ENCODE results near the gene BPIFB1. TPM values are rescaled to one million over a fixed set of nuclear protein-coding genes. Genes with fewer than 3 reads are reported as not detected.
A peak's percentile ranks its signal among the peaks of the same experiment; 100 is the strongest.

The BPIFB1 gene
- total RNA-seq, 2 donors from 2014 or later = not detected

- no peak for ATAC-seq (replicated peaks in 1 of 2)
- Mint-ChIP-seq H3K9me3 (no peaks in the 10 kb centered on the region), H3K4me3 (no peak overlapping the region), H3K4me1 (ENCODE audit: low read depth) (no peaks in the 10 kb centered on the region), H3K36me3 (ENCODE audit: insufficient read depth in 2 of 2) (no peaks in the 10 kb centered on the region), H3K27me3 (ENCODE audit: low read depth) (peaks cover 10% of the 10 kb centered on the region), H3K27ac (no peak overlapping the region)
- DNase-seq = no peak
Measured at GRCh38 chr20:33290852-33291251, 7.8 kb downstream of the BPIFB1 start.

DNA sequence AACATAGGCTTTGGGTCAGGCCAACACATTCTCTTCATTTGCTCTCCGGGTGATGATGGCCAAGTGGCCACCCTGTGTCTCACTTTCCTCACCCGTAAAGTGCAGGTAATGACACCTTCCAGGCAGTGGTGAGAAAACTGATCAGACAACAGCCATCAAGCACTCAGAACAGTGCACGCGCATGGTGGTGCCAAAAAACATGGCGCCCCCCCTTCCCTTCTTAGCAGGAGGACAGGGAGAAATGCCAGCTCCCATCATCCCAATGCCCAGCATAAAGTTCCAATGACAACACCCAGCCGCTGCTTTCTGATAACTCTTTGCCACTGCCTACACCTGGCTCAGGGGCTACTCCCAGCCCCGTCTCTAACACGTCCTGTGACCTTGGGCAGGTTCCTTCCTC is 8.4 kb downstream of the BPIFB1 start:
- no peaks in the 10 kb centered on the region for H3K4me1 Mint-ChIP-seq (ENCODE audit: low read depth)
- DNase-seq = no peak
- no peaks in the 10 kb centered on the region for H3K9me3 Mint-ChIP-seq
- no peak overlapping the region for H3K27ac Mint-ChIP-seq
- no peak overlapping the region for H3K4me3 Mint-ChIP-seq
- peaks cover 10% of the 10 kb centered on the region for H3K27me3 Mint-ChIP-seq (ENCODE audit: low read depth)
- no peaks in the 10 kb centered on the region for H3K36me3 Mint-ChIP-seq (ENCODE audit: insufficient read depth in 2 of 2)
- peak in 1 of 2 donors; percentile 20 for ATAC-seq (replicated peaks in 1 of 2)

GRCh38 chr20:33291830-33292355 is 8.9 kb downstream of the BPIFB1 start:
- Mint-ChIP-seq H3K9me3 (no peaks in the 10 kb centered on the region), H3K36me3 (ENCODE audit: insufficient read depth in 2 of 2) (no peaks in the 10 kb centered on the region), H3K4me3 (no peak overlapping the region), H3K27ac (no peak overlapping the region), H3K27me3 (ENCODE audit: low read depth) (peaks cover 10% of the 10 kb centered on the region), H3K4me1 (ENCODE audit: low read depth) (no peaks in the 10 kb centered on the region)
- DNase-seq (peak; percentile 64 to 76), ATAC-seq (replicated peaks in 1 of 2) (peak; percentile 20 to 53)

DNA sequence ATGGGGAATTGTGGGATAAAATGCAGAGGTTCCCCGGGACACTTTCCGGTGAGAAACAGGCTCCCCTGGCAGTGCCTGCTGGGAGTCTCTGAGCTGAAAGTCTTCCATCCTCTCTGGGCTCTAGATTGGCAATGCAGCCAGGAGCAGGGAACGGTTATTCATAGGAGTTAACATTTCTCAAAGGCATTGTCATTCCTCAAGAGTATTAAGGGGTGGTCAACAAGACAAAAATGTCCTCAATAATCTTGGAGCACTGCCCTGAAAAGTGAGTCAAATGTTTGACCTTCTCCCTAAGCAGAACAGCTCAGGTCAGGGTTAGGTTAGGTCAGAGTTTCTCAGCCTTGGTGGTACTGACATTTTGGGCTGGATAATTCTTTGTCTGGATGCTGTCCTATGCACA is 13.2 kb downstream of the BPIFB1 start:
- DNase-seq (no peak), ATAC-seq (replicated peaks in 1 of 2) (no peak)
- Mint-ChIP-seq H3K4me1 (ENCODE audit: low read depth) (no peaks in the 10 kb centered on the region), H3K9me3 (no peaks in the 10 kb centered on the region), H3K27ac (no peak overlapping the region), H3K27me3 (ENCODE audit: low read depth) (peaks cover 20% of the 10 kb centered on the region), H3K36me3 (ENCODE audit: insufficient read depth in 2 of 2) (no peaks in the 10 kb centered on the region), H3K4me3 (no peak overlapping the region)

GRCh38 chr20:33298391-33298790 is 15.4 kb downstream of the BPIFB1 start:
- ATAC-seq (replicated peaks in 1 of 2) (no peak), DNase-seq (no peak)
- Mint-ChIP-seq H3K9me3 (no peaks in the 10 kb centered on the region), H3K4me1 (ENCODE audit: low read depth) (no peaks in the 10 kb centered on the region), H3K4me3 (no peak overlapping the region), H3K36me3 (ENCODE audit: insufficient read depth in 2 of 2) (no peaks in the 10 kb centered on the region), H3K27me3 (ENCODE audit: low read depth) (peaks cover 17% of the 10 kb centered on the region), H3K27ac (no peak overlapping the region)

DNA sequence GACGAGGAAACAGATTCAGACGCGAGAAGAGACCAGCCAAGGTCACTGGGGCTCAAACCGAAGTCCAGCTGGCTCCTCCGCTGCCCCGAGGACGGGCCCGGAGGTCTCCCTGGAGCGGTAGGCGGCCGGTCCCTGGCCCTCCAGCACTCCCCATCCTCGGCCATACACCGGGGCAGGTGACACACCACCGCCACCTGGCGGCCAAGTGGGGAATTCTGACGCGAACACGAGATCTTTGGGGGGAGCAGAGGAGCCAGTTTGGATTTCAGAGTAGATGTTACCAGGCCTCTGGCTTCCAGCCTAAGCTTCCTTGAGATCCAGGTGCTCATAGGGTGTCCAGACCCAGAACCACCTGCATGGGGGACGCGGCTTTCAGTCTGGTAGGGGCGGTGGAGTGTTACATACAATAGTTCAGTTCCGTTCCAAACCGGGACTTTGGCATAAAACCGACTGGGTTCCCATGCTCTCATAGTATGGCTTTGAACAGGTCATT is 16.1 kb downstream of the BPIFB1 start:
- Mint-ChIP-seq H3K27me3 (ENCODE audit: low read depth) (peaks cover 10% of the 10 kb centered on the region), H3K4me1 (ENCODE audit: low read depth) (no peaks in the 10 kb centered on the region), H3K27ac (no peak overlapping the region), H3K36me3 (ENCODE audit: insufficient read depth in 2 of 2) (no peaks in the 10 kb centered on the region), H3K9me3 (no peaks in the 10 kb centered on the region), H3K4me3 (no peak overlapping the region)
- DNase-seq (peak; percentile 73 to 84), ATAC-seq (replicated peaks in 1 of 2) (peak; percentile 70 to 77)

DNA sequence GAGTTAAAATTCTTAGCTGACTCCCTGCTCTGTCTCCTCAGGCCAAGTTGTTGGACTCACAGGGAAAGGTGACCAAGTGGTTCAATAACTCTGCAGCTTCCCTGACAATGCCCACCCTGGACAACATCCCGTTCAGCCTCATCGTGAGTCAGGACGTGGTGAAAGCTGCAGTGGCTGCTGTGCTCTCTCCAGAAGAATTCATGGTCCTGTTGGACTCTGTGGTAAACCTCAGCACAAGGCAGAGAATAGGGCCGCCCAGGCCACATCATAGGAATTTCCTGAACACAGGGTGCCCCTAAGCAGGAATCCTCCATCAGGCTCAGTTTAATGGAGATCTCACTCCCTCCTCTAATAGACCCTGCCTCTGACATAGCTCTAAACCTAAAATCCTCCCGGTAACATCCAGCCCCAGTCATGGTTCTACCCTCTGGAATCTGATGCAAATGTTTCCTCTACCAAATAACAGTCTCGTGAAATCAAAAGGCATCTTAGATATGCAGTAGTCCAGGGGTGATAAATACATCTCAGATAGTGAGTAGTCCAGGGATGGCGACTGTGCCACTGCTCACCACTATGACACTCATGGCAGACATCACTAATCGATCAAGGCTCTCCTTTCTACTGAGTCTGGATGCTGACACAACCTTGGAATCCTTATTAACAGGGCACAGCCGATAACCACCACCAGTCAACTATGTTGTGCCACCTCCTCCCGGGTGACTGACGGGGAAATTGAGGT is 18.3 kb downstream of the BPIFB1 start:
- ATAC-seq (replicated peaks in 1 of 2) = no peak
- no peak for DNase-seq
- Mint-ChIP-seq H3K27ac (no peak overlapping the region), H3K27me3 (ENCODE audit: low read depth) (peaks cover 10% of the 10 kb centered on the region), H3K36me3 (ENCODE audit: insufficient read depth in 2 of 2) (no peaks in the 10 kb centered on the region), H3K4me3 (no peak overlapping the region), H3K9me3 (no peaks in the 10 kb centered on the region), H3K4me1 (ENCODE audit: low read depth) (no peaks in the 10 kb centered on the region)

DNA sequence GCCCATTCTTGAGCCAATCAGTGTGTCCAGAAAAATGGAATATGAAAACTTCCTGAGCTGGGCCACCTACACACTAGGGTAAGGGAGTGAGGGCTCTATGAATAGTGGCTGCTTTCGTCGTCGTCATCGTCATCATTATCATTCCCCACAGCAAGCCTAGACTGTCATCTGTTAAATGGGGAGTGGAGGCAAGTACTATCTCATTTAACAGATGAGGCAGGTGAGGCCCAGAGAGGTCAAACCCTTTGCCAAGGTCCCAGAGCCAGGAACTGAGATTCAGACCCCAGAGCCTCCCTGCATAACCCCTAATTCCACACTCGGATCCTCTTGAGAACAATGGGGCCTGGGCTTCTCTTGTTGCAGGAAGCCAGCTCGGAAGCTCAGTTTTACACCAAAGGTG is 20.6 kb downstream of the BPIFB1 start:
- Mint-ChIP-seq H3K9me3 (peaks cover 0 to under 1% of the 10 kb centered on the region in 2 donors), H3K27ac (no peak overlapping the region), H3K4me1 (ENCODE audit: low read depth) (no peaks in the 10 kb centered on the region), H3K4me3 (no peak overlapping the region), H3K36me3 (ENCODE audit: insufficient read depth in 2 of 2) (no peaks in the 10 kb centered on the region), H3K27me3 (ENCODE audit: low read depth) (no peaks in the 10 kb centered on the region)
- ATAC-seq (replicated peaks in 1 of 2) (no peak), DNase-seq (no peak)

DNA sequence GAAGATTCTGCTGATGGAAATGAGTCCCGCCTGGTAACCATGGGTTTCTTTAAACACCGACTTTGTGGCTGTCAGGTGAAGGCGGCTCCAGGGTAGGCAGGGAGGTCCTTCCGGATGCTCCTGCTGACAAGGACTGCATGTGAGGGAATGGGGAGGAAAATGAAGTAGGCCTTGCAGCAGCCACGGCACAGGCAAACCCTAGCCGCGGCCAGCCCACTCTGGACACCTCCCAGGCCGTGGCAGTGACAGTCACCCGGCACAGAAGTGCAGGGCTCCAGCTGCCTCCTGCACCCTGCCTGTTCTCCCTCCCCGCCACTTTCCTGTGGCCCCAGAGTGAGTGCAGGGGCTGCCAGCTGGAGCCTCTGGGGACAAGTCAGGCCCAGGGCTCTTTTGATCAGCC is 21.0 kb downstream of the BPIFB1 start:
- no peak for DNase-seq
- H3K27ac Mint-ChIP-seq = no peak overlapping the region
- no peaks in the 10 kb centered on the region for H3K27me3 Mint-ChIP-seq (ENCODE audit: low read depth)
- H3K36me3 Mint-ChIP-seq (ENCODE audit: insufficient read depth in 2 of 2) = no peaks in the 10 kb centered on the region
- no peak overlapping the region for H3K4me3 Mint-ChIP-seq
- no peaks in the 10 kb centered on the region for H3K4me1 Mint-ChIP-seq (ENCODE audit: low read depth)
- peaks cover 0 to 3% of the 10 kb centered on the region in 2 donors for H3K9me3 Mint-ChIP-seq
- no peak for ATAC-seq (replicated peaks in 1 of 2)

DNA sequence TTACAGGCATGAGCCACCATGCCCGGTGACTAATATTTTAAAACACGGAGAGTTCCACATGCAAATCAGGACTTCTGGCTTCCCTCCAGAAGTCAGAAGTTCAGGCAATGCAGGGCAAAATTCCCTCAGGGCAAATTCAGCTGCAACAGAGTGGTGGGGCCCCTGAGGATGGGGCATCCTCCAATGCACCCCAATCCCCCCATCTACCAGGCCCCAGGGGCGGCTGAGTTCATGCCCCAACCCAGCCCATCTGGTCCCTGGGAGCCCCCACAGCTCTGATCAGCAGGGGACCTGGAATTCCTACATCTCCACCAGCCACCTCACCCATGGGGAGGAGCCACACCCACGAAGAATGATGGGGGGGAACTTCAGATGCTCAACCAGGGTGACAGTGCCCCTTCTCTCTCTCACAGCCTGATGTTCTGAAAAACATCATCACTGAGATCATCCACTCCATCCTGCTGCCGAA is 22.6 kb downstream of the BPIFB1 start:
- Mint-ChIP-seq H3K36me3 (ENCODE audit: insufficient read depth in 2 of 2) (no peaks in the 10 kb centered on the region), H3K27ac (no peak overlapping the region), H3K4me1 (ENCODE audit: low read depth) (no peaks in the 10 kb centered on the region), H3K27me3 (ENCODE audit: low read depth) (no peaks in the 10 kb centered on the region), H3K4me3 (no peak overlapping the region), H3K9me3 (peaks cover 0 to 3% of the 10 kb centered on the region in 2 donors)
- DNase-seq (no peak), ATAC-seq (replicated peaks in 1 of 2) (no peak)

GRCh38 chr20:33306228-33306627 is 23.2 kb downstream of the BPIFB1 start:
- no peak overlapping the region for H3K27ac Mint-ChIP-seq
- peaks cover 0 to 3% of the 10 kb centered on the region in 2 donors for H3K9me3 Mint-ChIP-seq
- H3K36me3 Mint-ChIP-seq (ENCODE audit: insufficient read depth in 2 of 2) = no peaks in the 10 kb centered on the region
- H3K27me3 Mint-ChIP-seq (ENCODE audit: low read depth) = no peaks in the 10 kb centered on the region
- no peaks in the 10 kb centered on the region for H3K4me1 Mint-ChIP-seq (ENCODE audit: low read depth)
- ATAC-seq (replicated peaks in 1 of 2) = no peak
- no peak for DNase-seq
- H3K4me3 Mint-ChIP-seq = no peak overlapping the region

GRCh38 chr20:33306807-33307206 is 23.8 kb downstream of the BPIFB1 start:
- H3K4me3 Mint-ChIP-seq = no peak overlapping the region
- no peaks in the 10 kb centered on the region for H3K36me3 Mint-ChIP-seq (ENCODE audit: insufficient read depth in 2 of 2)
- DNase-seq = no peak
- H3K27ac Mint-ChIP-seq = no peak overlapping the region
- no peaks in the 10 kb centered on the region for H3K4me1 Mint-ChIP-seq (ENCODE audit: low read depth)
- no peaks in the 10 kb centered on the region for H3K27me3 Mint-ChIP-seq (ENCODE audit: low read depth)
- peaks cover 0 to 3% of the 10 kb centered on the region in 2 donors for H3K9me3 Mint-ChIP-seq
- ATAC-seq (replicated peaks in 1 of 2) = no peak

DNA sequence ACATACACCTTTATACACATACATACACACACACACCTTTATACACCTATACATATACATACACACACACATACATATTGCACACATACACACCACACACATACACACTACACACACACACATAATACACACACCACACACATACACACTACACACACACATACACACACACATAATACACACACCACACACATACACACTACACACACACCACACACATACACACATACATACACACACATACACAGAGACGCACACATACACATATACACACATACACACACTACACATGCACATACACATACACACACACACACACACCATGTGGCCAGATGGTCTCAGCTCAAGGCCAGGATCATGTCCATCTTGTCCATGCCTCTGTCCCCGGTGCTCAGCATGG is 25.7 kb downstream of the BPIFB1 start:
- Mint-ChIP-seq H3K9me3 (peaks cover 0 to 3% of the 10 kb centered on the region in 2 donors), H3K4me3 (no peak overlapping the region), H3K36me3 (ENCODE audit: insufficient read depth in 2 of 2) (no peaks in the 10 kb centered on the region), H3K27ac (no peak overlapping the region), H3K4me1 (ENCODE audit: low read depth) (no peaks in the 10 kb centered on the region), H3K27me3 (ENCODE audit: low read depth) (no peaks in the 10 kb centered on the region)
- DNase-seq (no peak), ATAC-seq (replicated peaks in 1 of 2) (no peak)

DNA sequence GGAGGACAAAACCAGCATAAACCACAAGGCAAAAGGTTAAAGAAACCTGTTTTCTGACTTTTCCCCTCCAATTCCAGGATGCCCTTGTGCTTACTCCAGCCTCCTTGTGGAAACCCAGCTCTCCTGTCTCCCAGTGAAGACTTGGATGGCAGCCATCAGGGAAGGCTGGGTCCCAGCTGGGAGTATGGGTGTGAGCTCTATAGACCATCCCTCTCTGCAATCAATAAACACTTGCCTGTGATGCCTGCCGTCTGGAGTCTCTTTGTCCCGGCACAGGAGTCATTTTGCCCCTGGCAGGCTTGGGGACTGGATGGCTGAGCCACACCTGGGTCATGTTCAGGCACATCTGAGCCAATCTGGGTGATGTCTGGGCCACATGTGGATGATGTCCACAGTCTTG is 26.6 kb downstream of the BPIFB1 start:
- ATAC-seq (replicated peaks in 1 of 2) (no peak), DNase-seq (no peak)
- Mint-ChIP-seq H3K9me3 (peaks cover 0 to 3% of the 10 kb centered on the region in 2 donors), H3K27ac (no peak overlapping the region), H3K27me3 (ENCODE audit: low read depth) (no peaks in the 10 kb centered on the region), H3K4me1 (ENCODE audit: low read depth) (no peaks in the 10 kb centered on the region), H3K4me3 (no peak overlapping the region), H3K36me3 (ENCODE audit: insufficient read depth in 2 of 2) (no peaks in the 10 kb centered on the region)
